GM23338 (cell line): Measurements from ENCODE around the gene RAB8B. TPM values are rescaled to one million over a fixed set of nuclear protein-coding genes. Genes with fewer than 3 reads are reported as not detected.

Experiments used
- ATAC-seq: fragments of 200-7000 bp; cut with Tn5 transposase; 3 replicates; pipeline ENCODE4 v1.9.1; 2020
- DNase-seq: peaks from one replicate; pipeline ENCODE4 v3.0.0-alpha.2; 2015; ENCODE audit warnings: low spot score
- H2AFZ ChIP-seq: fragments of 200-600 bp; sonication (generic); 2 replicates; pipeline ENCODE4 v1.8.0; 2016; ENCODE audit warnings: antibody characterized with exemption, mild to moderate bottlenecking, moderate library complexity
- H3F3A ChIP-seq: fragments of 200-600 bp; sonication (generic); replicated peaks from 2 replicates; pipeline ENCODE4 v1.8.0; 2017; ENCODE audit warnings: antibody characterized with exemption, mixed run types, low read depth
- H3K27ac ChIP-seq: fragments of 200-600 bp; sonication (generic); 2 replicates; pipeline ENCODE4 v1.6.1; 2016; ENCODE audit warnings: low read depth
- H3K27me3 ChIP-seq: fragments of 200-600 bp; sonication (generic); 2 replicates; pipeline ENCODE4 v1.8.0; 2016; ENCODE audit warnings: mild to moderate bottlenecking, mixed run types, moderate library complexity; ENCODE audit not compliant: insufficient read depth
- H3K36me3 ChIP-seq: fragments of 200-600 bp; sonication (generic); 2 replicates; pipeline ENCODE4 v1.8.0; 2016; ENCODE audit warnings: mild to moderate bottlenecking; ENCODE audit not compliant: insufficient read depth
- H3K4me1 ChIP-seq: fragments of 200-600 bp; sonication (generic); 2 replicates; pipeline ENCODE4 v1.8.0; 2016; ENCODE audit warnings: mild to moderate bottlenecking, moderate library complexity; ENCODE audit not compliant: insufficient read depth
- H3K4me2 ChIP-seq: fragments of 200-600 bp; sonication (generic); 2 replicates; pipeline ENCODE4 v1.7.1; 2017; ENCODE audit warnings: mixed run types
- H3K4me3 ChIP-seq: fragments of 200-600 bp; sonication (generic); 2 replicates; pipeline ENCODE4 v1.6.1; 2016; ENCODE audit warnings: mixed run types
- H3K79me2 ChIP-seq: fragments of 200-600 bp; sonication (generic); replicated peaks from 2 replicates; pipeline ENCODE4 v1.8.0; 2017; ENCODE audit warnings: mild to moderate bottlenecking; ENCODE audit not compliant: insufficient read depth
- H3K9me2 ChIP-seq: fragments of 200-600 bp; sonication (generic); 2 replicates; pipeline ENCODE4 v1.8.0; 2017; ENCODE audit not compliant: insufficient read depth
- H4K20me1 ChIP-seq: fragments of 200-600 bp; sonication (generic); replicated peaks from 2 replicates; pipeline ENCODE4 v1.8.0; 2017; ENCODE audit warnings: mild to moderate bottlenecking; ENCODE audit not compliant: insufficient read depth
- H3K27ac Mint-ChIP-seq: 2 replicates; pipeline ENCODE4 v1.8.0; 2020; ENCODE audit warnings: inconsistent platforms, mild to moderate bottlenecking, moderate library complexity, mixed read lengths
- H3K27me3 Mint-ChIP-seq: 3 replicates; pipeline ENCODE4 v1.8.0; 2022; ENCODE audit warnings: low read depth, mild to moderate bottlenecking, moderate library complexity, mixed read lengths, inconsistent platforms; ENCODE audit not compliant: insufficient read depth, poor library complexity
- H3K36me3 Mint-ChIP-seq: 3 replicates; pipeline ENCODE4 v1.8.0; 2021; ENCODE audit warnings: low read depth, mild to moderate bottlenecking, inconsistent platforms, moderate library complexity, mixed read lengths
- H3K4me1 Mint-ChIP-seq: 3 replicates; pipeline ENCODE4 v1.8.0; 2020; ENCODE audit warnings: mild to moderate bottlenecking, inconsistent platforms, mixed read lengths
- H3K4me3 Mint-ChIP-seq: 3 replicates; pipeline ENCODE4 v1.8.0; 2021; ENCODE audit warnings: moderate library complexity, mild to moderate bottlenecking, inconsistent platforms, mixed read lengths
- H3K9me3 Mint-ChIP-seq: 3 replicates; pipeline ENCODE4 v1.8.0; 2020; ENCODE audit warnings: moderate library complexity, mild to moderate bottlenecking, inconsistent platforms, mixed read lengths
- CREB1 ChIP-seq: fragments of 250-450 bp; sonication (Bioruptor Pico); IDR thresholded peaks from 2 replicates; pipeline ENCODE4 v1.5.0; 2020; ENCODE audit warnings: low read depth, mild to moderate bottlenecking, moderate library complexity
- EZH2 ChIP-seq: fragments of 200-600 bp; sonication (generic); IDR thresholded peaks from one replicate; pipeline ENCODE4 v1.8.0; 2017; ENCODE audit warnings: antibody characterized with exemption, mild to moderate bottlenecking, low read depth; ENCODE audit not compliant: unreplicated experiment
- EZH2phosphoT487 ChIP-seq: fragments of 200-600 bp; sonication (generic); IDR thresholded peaks from one replicate; pipeline ENCODE4 v1.8.1; 2018; ENCODE audit warnings: antibody characterized with exemption; ENCODE audit not compliant: unreplicated experiment
- JUNB ChIP-seq: IDR thresholded peaks from one replicate; pipeline ENCODE4 v1.6.1; 2016; ENCODE audit warnings: antibody characterized with exemption; ENCODE audit not compliant: unreplicated experiment
- NANOG ChIP-seq: IDR thresholded peaks from 2 replicates; pipeline ENCODE4 v1.6.1; 2016; ENCODE audit warnings: antibody characterized with exemption, borderline replicate concordance
- POLR2AphosphoS5 ChIP-seq: IDR thresholded peaks from 2 replicates; pipeline ENCODE4 v1.6.1; 2016; ENCODE audit warnings: antibody characterized with exemption, low read depth
- STAT1 ChIP-seq: IDR thresholded peaks from one replicate; pipeline ENCODE4 v1.6.1; 2016; ENCODE audit warnings: antibody characterized with exemption; ENCODE audit not compliant: unreplicated experiment
- ZNF114 ChIP-seq: fragments of 250-450 bp; sonication (Bioruptor Pico); IDR thresholded peaks from 2 replicates; pipeline ENCODE4 v1.5.0; 2020; ENCODE audit warnings: mild to moderate bottlenecking, moderate library complexity
- ZNF331 ChIP-seq: fragments of 250-450 bp; sonication (Bioruptor Pico); IDR thresholded peaks from 2 replicates; pipeline ENCODE4 v1.5.0; 2020; ENCODE audit warnings: low read depth, mild to moderate bottlenecking, moderate library complexity
- polyA plus RNA-seq: library from polyadenylated mRNA; unstranded; fragments of >200 nt; fragmentation: Nextera tagmentation; extraction: Ambion mirVana; gene quantifications from 2 replicates; pipeline ENCODE4 v1.2.1, GENCODE V29; 2016
- total RNA-seq: library from RNA; depleted of rRNA; stranded (reverse); fragments of >200 nt; shearing (Covaris generic); gene quantifications from 2 replicates; pipeline ENCODE4 v1.2.3, GENCODE V29; 2014
- TF ChIP-seq, protein P1 (sequence below): IDR thresholded peaks from one replicate; pipeline ENCODE4 v1.6.1; 2018; ENCODE audit warnings: antibody characterized with exemption; ENCODE audit not compliant: unreplicated experiment
- TF ChIP-seq, protein P2 (sequence below), 2 experiments: fragments of 200-600 bp in 1 of 2; sonication (generic) in 1 of 2; conservative IDR thresholded peaks; 2 replicates each; pipeline versions ENCODE4 v1.5.1 to v1.6.1; 2016 to 2017; ENCODE audit warnings: antibody characterized with exemption in 2 of 2, low read depth in 2 of 2, mild to moderate bottlenecking in 2 of 2, moderate library complexity in 1 of 2

Gene RAB8B
- total and polyA plus RNA-seq, 2 experiments from 2014 or later: 23.2 to 41.7 TPM

DNA sequence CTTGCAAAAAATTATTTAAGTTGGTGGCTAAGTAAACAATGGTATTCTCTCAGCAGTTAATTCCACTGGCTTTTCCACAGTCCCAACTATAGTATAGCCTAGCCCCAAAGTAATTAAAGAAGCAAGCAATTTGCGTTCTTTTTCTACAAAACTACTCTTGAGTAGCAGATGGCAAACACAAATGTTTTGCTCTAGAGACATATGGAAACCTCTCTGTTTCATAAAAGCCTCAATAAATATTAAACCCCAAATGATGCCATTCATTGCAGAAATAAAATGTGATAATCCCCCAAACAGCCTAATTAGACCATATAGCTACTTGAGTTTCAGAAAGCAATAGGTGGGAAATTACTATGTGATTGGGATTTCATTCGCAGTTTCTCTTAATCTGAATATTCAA lies 8.7 kb upstream of the RAB8B start (continued):
- TF ChIP-seq, protein P1, sequence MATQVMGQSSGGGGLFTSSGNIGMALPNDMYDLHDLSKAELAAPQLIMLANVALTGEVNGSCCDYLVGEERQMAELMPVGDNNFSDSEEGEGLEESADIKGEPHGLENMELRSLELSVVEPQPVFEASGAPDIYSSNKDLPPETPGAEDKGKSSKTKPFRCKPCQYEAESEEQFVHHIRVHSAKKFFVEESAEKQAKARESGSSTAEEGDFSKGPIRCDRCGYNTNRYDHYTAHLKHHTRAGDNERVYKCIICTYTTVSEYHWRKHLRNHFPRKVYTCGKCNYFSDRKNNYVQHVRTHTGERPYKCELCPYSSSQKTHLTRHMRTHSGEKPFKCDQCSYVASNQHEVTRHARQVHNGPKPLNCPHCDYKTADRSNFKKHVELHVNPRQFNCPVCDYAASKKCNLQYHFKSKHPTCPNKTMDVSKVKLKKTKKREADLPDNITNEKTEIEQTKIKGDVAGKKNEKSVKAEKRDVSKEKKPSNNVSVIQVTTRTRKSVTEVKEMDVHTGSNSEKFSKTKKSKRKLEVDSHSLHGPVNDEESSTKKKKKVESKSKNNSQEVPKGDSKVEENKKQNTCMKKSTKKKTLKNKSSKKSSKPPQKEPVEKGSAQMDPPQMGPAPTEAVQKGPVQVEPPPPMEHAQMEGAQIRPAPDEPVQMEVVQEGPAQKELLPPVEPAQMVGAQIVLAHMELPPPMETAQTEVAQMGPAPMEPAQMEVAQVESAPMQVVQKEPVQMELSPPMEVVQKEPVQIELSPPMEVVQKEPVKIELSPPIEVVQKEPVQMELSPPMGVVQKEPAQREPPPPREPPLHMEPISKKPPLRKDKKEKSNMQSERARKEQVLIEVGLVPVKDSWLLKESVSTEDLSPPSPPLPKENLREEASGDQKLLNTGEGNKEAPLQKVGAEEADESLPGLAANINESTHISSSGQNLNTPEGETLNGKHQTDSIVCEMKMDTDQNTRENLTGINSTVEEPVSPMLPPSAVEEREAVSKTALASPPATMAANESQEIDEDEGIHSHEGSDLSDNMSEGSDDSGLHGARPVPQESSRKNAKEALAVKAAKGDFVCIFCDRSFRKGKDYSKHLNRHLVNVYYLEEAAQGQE: no peak
- TF ChIP-seq NANOG (no peak), EZH2 (no peak), JUNB (no peak), STAT1 (no peak), CREB1 (CRISPR knock-in tag) (no peak), POLR2AphosphoS5 (no peak)

- H3K4me2 ChIP-seq: no peak overlapping the region
- no peaks in the 10 kb centered on the region for H3K9me2 ChIP-seq
- no peaks in the 10 kb centered on the region for H3F3A ChIP-seq
- H3K27ac ChIP-seq: no peak overlapping the region
- peaks cover 1% of the 10 kb centered on the region for H3K27me3 Mint-ChIP-seq
- H3K4me3 ChIP-seq: no peak overlapping the region
- H3K79me2 ChIP-seq: no peaks in the 10 kb centered on the region
- DNase-seq: no peak
- H3K27ac Mint-ChIP-seq: no peak overlapping the region
- no peaks in the 10 kb centered on the region for H3K36me3 ChIP-seq
- no peak overlapping the region for H3K4me3 Mint-ChIP-seq
- no peaks in the 10 kb centered on the region for H3K36me3 Mint-ChIP-seq
- H3K9me3 Mint-ChIP-seq: no peaks in the 10 kb centered on the region
- no peak for ATAC-seq
- no peaks in the 10 kb centered on the region for H3K4me1 Mint-ChIP-seq
- H4K20me1 ChIP-seq: no peaks in the 10 kb centered on the region
- no peaks in the 10 kb centered on the region for H3K27me3 ChIP-seq
- TF ChIP-seq ZNF331 (CRISPR knock-in tag) (no peak), POLR2AphosphoS5 (no peak), NANOG (no peak)
- H2AFZ ChIP-seq: no peak overlapping the region
- H3K4me1 ChIP-seq: no peaks in the 10 kb centered on the region
Observed at GRCh38 chr15:63181648-63182047, 7.8 kb upstream of the RAB8B start.

GRCh38 chr15:63185206-63185605 lies 4.2 kb upstream of the RAB8B start:
- Histone ChIP-seq H3K4me2 (no peak overlapping the region), H3K4me3 (no peak overlapping the region), H3K27me3 (no peaks in the 10 kb centered on the region), H3F3A (no peaks in the 10 kb centered on the region; the same call in 1 of the 2 replicates), H3K9me2 (no peaks in the 10 kb centered on the region), H3K79me2 (peaks cover 6% of the 10 kb centered on the region; the same call in 1 of the 2 replicates), H2AFZ (0 out of 2 replicates have a peak overlapping the region, but pooled peaks have one; percentile 38), H3K36me3 (no peaks in the 10 kb centered on the region), H3K4me1 (peaks cover 15% of the 10 kb centered on the region), H3K27ac (no peak overlapping the region), H4K20me1 (no peaks in the 10 kb centered on the region)
- no peak for ATAC-seq
- TF ChIP-seq EZH2phosphoT487: no peak
- TF ChIP-seq POLR2AphosphoS5: no peak
- TF ChIP-seq CREB1 (CRISPR knock-in tag): no peak
- TF ChIP-seq ZNF114 (CRISPR knock-in tag): no peak
- TF ChIP-seq STAT1: no peak
- no peak for TF ChIP-seq EZH2
- TF ChIP-seq, protein P2, sequence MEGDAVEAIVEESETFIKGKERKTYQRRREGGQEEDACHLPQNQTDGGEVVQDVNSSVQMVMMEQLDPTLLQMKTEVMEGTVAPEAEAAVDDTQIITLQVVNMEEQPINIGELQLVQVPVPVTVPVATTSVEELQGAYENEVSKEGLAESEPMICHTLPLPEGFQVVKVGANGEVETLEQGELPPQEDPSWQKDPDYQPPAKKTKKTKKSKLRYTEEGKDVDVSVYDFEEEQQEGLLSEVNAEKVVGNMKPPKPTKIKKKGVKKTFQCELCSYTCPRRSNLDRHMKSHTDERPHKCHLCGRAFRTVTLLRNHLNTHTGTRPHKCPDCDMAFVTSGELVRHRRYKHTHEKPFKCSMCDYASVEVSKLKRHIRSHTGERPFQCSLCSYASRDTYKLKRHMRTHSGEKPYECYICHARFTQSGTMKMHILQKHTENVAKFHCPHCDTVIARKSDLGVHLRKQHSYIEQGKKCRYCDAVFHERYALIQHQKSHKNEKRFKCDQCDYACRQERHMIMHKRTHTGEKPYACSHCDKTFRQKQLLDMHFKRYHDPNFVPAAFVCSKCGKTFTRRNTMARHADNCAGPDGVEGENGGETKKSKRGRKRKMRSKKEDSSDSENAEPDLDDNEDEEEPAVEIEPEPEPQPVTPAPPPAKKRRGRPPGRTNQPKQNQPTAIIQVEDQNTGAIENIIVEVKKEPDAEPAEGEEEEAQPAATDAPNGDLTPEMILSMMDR (conservative IDR thresholded peaks at IDR 0.05; ENCODE audit: low read depth in 2 of 2): no peak
- no peak for TF ChIP-seq ZNF331 (CRISPR knock-in tag)
- Mint-ChIP-seq H3K9me3 (no peaks in the 10 kb centered on the region), H3K27ac (no peak overlapping the region), H3K4me1 (peaks cover 11% of the 10 kb centered on the region), H3K27me3 (peaks cover 9% of the 10 kb centered on the region), H3K4me3 (no peak overlapping the region), H3K36me3 (no peaks in the 10 kb centered on the region)
- no peak for DNase-seq
